WTC11 (cell line): ENCODE measurements around the gene CLGN. TPM values are rescaled to one million over a fixed set of nuclear protein-coding genes. Genes with fewer than 3 reads are reported as not detected.
"Not testable (repeated sequence)": the region's sequence is repeated elsewhere in the genome, so short reads cannot be mapped to it uniquely, and the experiment has no call there.

ENCODE experiments used
- ATAC-seq: fragments of 200-7000 bp; cut with Tn5 transposase; 2 replicates; pipeline ENCODE4 v1.10.0; 2021; ENCODE audit warnings: mild to moderate bottlenecking, moderate library complexity
- CTCF ChIA-PET: fragments of 300-600 bp; sonication (Branson Sonifier 250); formaldehyde crosslinking; loops from one replicate; lab custom pipeline; 2021; ENCODE audit warnings: antibody characterized with exemption; lab: Charles Lee
- POLR2A ChIA-PET: fragments of 350-600 bp; sonication (Branson Sonifier 250); formaldehyde crosslinking; loops from one replicate; lab custom pipeline; 2021; ENCODE audit warnings: antibody characterized with exemption; lab: Charles Lee
- DNase-seq: peaks from one replicate; pipeline ENCODE4 v3.0.0; 2021; ENCODE audit warnings: low spot score
- H3K27ac Mint-ChIP-seq: 2 replicates; pipeline ENCODE4 v1.8.0; 2021; ENCODE audit warnings: mixed read lengths
- H3K27me3 Mint-ChIP-seq: 2 replicates; pipeline ENCODE4 v1.8.0; 2021; ENCODE audit warnings: low read depth, mild to moderate bottlenecking, moderate library complexity, mixed read lengths
- H3K36me3 Mint-ChIP-seq: 2 replicates; pipeline ENCODE4 v1.8.0; 2021; ENCODE audit warnings: mixed read lengths
- H3K4me1 Mint-ChIP-seq: 2 replicates; pipeline ENCODE4 v1.8.0; 2022; ENCODE audit warnings: mixed read lengths
- H3K4me3 Mint-ChIP-seq: 2 replicates; pipeline ENCODE4 v1.8.0; 2021; ENCODE audit warnings: mild to moderate bottlenecking, moderate library complexity, mixed read lengths
- H3K9me3 Mint-ChIP-seq: 2 replicates; pipeline ENCODE4 v1.8.0; 2021; ENCODE audit warnings: mixed read lengths
- ATF1 ChIP-seq: sonication (generic); formaldehyde crosslinking; IDR thresholded peaks from 2 replicates; pipeline ENCODE4 v1.8.1; 2023; ENCODE audit warnings: mild to moderate bottlenecking, moderate library complexity, missing genetic modification reagents
- CBFB ChIP-seq: sonication (generic); formaldehyde crosslinking; IDR thresholded peaks from 2 replicates; pipeline ENCODE4 v1.8.1; 2022; ENCODE audit warnings: mild to moderate bottlenecking, low read depth, missing genetic modification reagents
- MXD4 ChIP-seq: fragments of 250-450 bp; sonication (Bioruptor Pico); IDR thresholded peaks from 2 replicates; pipeline ENCODE4 v1.8.0; 2021; ENCODE audit warnings: mild to moderate bottlenecking, moderate library complexity, borderline replicate concordance
- NR2C2 ChIP-seq: sonication (generic); formaldehyde crosslinking; IDR thresholded peaks from 2 replicates; pipeline ENCODE4 v1.8.0; 2022; ENCODE audit warnings: mild to moderate bottlenecking, missing genetic modification reagents
- TCF7 ChIP-seq: sonication (generic); formaldehyde crosslinking; IDR thresholded peaks from 2 replicates; pipeline ENCODE4 v1.8.0; 2022; ENCODE audit warnings: mild to moderate bottlenecking, low read depth, missing genetic modification reagents, moderate library complexity
- TEAD1 ChIP-seq: sonication (generic); formaldehyde crosslinking; IDR thresholded peaks from 2 replicates; pipeline ENCODE4 v1.8.0; 2022; ENCODE audit warnings: mild to moderate bottlenecking, missing genetic modification reagents
- ZNF138 ChIP-seq: sonication (generic); formaldehyde crosslinking; conservative IDR thresholded peaks from 2 replicates; pipeline ENCODE4 v1.8.1; 2022; ENCODE audit warnings: mild to moderate bottlenecking, moderate library complexity, missing genetic modification reagents
- ZNF416 ChIP-seq: fragments of 250-450 bp; sonication (Bioruptor Pico); IDR thresholded peaks from 2 replicates; pipeline ENCODE4 v1.9.0; 2021; ENCODE audit warnings: mild to moderate bottlenecking, inconsistent platforms
- ZNF423 ChIP-seq: fragments of 250-450 bp; sonication (Bioruptor Pico); IDR thresholded peaks from 2 replicates; pipeline ENCODE4 v2.1.2; 2022; ENCODE audit warnings: mild to moderate bottlenecking, moderate library complexity
- total RNA-seq: library from RNA; stranded (reverse); gene quantifications from 3 replicates; pipeline ENCODE4 v1.2.3, GENCODE V29; 2021
- TF ChIP-seq, protein P1 (sequence below): sonication (generic); formaldehyde crosslinking; IDR thresholded peaks from 2 replicates; pipeline ENCODE4 v1.8.0; 2023; ENCODE audit warnings: missing genetic modification reagents, mild to moderate bottlenecking, borderline replicate concordance
- TF ChIP-seq, protein P2 (sequence below): sonication (generic); formaldehyde crosslinking; IDR thresholded peaks from 2 replicates; pipeline ENCODE4 v1.8.1; 2022; ENCODE audit warnings: low read depth, missing genetic modification reagents, borderline replicate concordance
- TF ChIP-seq, protein P3 (sequence below): sonication (generic); formaldehyde crosslinking; IDR thresholded peaks from 2 replicates; pipeline ENCODE4 v1.8.0; 2022; ENCODE audit warnings: mild to moderate bottlenecking, missing genetic modification reagents
- TF ChIP-seq, protein P4 (sequence below): fragments of 250-450 bp; sonication (Bioruptor Pico); IDR thresholded peaks from 2 replicates; pipeline ENCODE4 v2.1.2; 2022; ENCODE audit warnings: mild to moderate bottlenecking, moderate library complexity
- TF ChIP-seq, protein P5 (sequence below): sonication (generic); formaldehyde crosslinking; IDR thresholded peaks from 2 replicates; pipeline ENCODE4 v1.8.1; 2023; ENCODE audit warnings: mild to moderate bottlenecking, missing genetic modification reagents, borderline replicate concordance
- TF ChIP-seq, protein P6 (sequence below): fragments of 250-450 bp; sonication (Bioruptor Pico); IDR thresholded peaks from 2 replicates; pipeline ENCODE4 v1.9.0; 2021; ENCODE audit warnings: mild to moderate bottlenecking

The CLGN gene
- total RNA-seq, 1 experiment from 2014 or later = 2.3 TPM

DNA sequence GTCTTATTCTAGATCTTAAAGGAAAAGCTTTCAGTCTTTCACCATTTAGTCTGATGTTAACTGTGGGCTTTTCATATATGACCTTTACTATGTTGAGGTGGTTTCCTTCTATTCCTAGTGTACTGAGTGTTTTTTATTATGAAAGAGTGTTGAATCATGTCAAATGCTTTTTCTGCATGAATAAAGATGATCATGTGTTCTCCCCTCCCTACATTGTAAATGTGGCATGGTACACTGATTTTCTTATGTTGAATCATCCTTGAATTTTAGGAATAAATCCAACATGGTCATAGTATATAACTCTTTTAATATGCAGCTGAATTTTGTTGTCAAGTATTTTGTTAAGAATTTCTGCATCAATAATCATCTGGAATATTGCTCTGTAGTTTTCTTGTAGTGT is 4.3 kb downstream of the CLGN start (continued):
- TF ChIP-seq, protein P1, sequence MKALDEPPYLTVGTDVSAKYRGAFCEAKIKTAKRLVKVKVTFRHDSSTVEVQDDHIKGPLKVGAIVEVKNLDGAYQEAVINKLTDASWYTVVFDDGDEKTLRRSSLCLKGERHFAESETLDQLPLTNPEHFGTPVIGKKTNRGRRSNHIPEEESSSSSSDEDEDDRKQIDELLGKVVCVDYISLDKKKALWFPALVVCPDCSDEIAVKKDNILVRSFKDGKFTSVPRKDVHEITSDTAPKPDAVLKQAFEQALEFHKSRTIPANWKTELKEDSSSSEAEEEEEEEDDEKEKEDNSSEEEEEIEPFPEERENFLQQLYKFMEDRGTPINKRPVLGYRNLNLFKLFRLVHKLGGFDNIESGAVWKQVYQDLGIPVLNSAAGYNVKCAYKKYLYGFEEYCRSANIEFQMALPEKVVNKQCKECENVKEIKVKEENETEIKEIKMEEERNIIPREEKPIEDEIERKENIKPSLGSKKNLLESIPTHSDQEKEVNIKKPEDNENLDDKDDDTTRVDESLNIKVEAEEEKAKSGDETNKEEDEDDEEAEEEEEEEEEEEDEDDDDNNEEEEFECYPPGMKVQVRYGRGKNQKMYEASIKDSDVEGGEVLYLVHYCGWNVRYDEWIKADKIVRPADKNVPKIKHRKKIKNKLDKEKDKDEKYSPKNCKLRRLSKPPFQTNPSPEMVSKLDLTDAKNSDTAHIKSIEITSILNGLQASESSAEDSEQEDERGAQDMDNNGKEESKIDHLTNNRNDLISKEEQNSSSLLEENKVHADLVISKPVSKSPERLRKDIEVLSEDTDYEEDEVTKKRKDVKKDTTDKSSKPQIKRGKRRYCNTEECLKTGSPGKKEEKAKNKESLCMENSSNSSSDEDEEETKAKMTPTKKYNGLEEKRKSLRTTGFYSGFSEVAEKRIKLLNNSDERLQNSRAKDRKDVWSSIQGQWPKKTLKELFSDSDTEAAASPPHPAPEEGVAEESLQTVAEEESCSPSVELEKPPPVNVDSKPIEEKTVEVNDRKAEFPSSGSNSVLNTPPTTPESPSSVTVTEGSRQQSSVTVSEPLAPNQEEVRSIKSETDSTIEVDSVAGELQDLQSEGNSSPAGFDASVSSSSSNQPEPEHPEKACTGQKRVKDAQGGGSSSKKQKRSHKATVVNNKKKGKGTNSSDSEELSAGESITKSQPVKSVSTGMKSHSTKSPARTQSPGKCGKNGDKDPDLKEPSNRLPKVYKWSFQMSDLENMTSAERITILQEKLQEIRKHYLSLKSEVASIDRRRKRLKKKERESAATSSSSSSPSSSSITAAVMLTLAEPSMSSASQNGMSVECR (CRISPR knock-in tag) = no peak
- TF ChIP-seq, protein P2, sequence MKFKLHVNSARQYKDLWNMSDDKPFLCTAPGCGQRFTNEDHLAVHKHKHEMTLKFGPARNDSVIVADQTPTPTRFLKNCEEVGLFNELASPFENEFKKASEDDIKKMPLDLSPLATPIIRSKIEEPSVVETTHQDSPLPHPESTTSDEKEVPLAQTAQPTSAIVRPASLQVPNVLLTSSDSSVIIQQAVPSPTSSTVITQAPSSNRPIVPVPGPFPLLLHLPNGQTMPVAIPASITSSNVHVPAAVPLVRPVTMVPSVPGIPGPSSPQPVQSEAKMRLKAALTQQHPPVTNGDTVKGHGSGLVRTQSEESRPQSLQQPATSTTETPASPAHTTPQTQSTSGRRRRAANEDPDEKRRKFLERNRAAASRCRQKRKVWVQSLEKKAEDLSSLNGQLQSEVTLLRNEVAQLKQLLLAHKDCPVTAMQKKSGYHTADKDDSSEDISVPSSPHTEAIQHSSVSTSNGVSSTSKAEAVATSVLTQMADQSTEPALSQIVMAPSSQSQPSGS = no peak

DNA sequence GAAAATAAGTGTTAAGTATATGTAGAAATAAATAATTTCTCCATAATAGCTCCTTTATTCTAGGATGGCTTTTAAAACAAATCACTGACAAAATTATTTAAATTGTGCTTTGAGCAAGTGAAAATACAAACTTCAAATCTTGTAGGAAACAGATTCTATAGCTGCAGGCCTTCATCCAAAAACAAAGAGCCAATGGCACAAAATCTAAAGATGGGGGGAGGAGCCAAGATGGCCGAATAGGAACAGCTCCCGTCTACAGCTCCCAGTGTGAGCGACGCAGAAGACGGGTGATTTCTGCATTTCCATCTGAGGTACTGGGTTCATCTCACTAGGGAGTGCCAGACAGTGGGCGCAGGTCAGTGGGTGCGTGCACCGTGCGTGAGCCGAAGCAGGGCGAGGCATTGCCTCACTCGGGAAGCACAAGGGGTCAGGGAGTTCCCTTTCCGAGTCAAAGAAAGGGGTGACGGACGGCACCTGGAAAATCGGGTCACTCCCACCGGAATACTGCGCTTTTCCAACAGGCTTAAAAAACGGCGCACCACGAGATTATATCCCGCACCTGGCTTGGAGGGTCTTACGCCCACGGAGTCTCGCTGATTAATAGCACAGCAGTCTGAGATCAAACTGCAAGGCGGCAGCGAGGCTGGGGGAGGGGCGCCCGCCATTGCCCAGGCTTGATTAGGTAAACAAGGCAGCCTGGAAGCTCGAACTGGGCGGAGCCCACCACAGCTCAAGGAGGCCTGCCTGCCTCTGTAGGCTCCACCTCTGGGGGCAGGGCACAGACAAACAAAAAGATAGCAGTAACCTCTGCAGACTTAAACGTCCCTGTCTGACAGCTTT is 14.1 kb downstream of the CLGN start:
- peak overlapping the region; percentile 84 for H3K27ac Mint-ChIP-seq
- H3K4me1 Mint-ChIP-seq = peaks cover 19% of the 10 kb centered on the region
- H3K27me3 Mint-ChIP-seq, H3K36me3 Mint-ChIP-seq, ATAC-seq, H3K9me3 Mint-ChIP-seq, POLR2A ChIA-PET: not testable (repeated sequence)
- TF ChIP-seq, protein P3, sequence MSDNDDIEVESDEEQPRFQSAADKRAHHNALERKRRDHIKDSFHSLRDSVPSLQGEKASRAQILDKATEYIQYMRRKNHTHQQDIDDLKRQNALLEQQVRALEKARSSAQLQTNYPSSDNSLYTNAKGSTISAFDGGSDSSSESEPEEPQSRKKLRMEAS (CRISPR knock-in tag) = peak; percentile 32; the same call in 1 of the 2 replicates
- peak overlapping the region; percentile 24; the same call in 1 of the 2 replicates for H3K4me3 Mint-ChIP-seq
- CTCF ChIA-PET = interaction anchor here (0.9 to 2.0 kb wide), 2 partner anchors 14 to 53 kb away, joined by 4 read pairs; no protein-coding TSS in a partner anchor
- peak; percentile 46 for DNase-seq

DNA sequence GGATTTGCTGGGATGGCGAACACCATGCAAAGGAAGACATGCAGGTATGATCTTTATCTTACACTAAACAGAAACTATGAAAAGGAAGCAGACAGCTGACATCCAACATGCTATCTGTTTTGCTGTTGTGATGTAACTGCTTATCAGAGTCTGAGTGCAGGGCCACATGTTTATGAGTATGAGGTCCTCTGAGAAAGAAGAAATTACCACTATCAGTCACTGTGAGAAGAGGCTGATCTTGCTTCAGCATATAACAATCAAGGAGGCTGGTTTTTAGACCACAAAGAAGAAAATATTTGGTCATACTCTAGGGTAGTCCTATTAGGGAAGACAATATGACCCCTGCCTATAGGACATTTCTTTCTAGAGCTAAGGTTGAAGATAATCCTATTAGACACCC is 18.5 kb downstream of the CLGN start:
- H3K27me3 Mint-ChIP-seq = no peaks in the 10 kb centered on the region
- TF ChIP-seq, protein P4, sequence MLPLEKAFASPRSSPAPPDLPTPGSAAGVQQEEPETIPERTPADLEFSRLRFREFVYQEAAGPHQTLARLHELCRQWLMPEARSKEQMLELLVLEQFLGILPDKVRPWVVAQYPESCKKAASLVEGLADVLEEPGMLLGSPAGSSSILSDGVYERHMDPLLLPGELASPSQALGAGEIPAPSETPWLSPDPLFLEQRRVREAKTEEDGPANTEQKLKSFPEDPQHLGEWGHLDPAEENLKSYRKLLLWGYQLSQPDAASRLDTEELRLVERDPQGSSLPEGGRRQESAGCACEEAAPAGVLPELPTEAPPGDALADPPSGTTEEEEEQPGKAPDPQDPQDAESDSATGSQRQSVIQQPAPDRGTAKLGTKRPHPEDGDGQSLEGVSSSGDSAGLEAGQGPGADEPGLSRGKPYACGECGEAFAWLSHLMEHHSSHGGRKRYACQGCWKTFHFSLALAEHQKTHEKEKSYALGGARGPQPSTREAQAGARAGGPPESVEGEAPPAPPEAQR (CRISPR knock-in tag) = no peak
- TF ChIP-seq CBFB (CRISPR knock-in tag) (no peak), TCF7 (no peak), ATF1 (CRISPR knock-in tag) (no peak), ZNF138 (CRISPR knock-in tag) (no peak), ZNF416 (CRISPR knock-in tag) (no peak), ZNF423 (CRISPR knock-in tag) (no peak), TEAD1 (CRISPR knock-in tag) (no peak), NR2C2 (CRISPR knock-in tag) (no peak), MXD4 (CRISPR knock-in tag) (no peak)
- TF ChIP-seq, protein P3 (CRISPR knock-in tag) = no peak
- TF ChIP-seq, protein P5, sequence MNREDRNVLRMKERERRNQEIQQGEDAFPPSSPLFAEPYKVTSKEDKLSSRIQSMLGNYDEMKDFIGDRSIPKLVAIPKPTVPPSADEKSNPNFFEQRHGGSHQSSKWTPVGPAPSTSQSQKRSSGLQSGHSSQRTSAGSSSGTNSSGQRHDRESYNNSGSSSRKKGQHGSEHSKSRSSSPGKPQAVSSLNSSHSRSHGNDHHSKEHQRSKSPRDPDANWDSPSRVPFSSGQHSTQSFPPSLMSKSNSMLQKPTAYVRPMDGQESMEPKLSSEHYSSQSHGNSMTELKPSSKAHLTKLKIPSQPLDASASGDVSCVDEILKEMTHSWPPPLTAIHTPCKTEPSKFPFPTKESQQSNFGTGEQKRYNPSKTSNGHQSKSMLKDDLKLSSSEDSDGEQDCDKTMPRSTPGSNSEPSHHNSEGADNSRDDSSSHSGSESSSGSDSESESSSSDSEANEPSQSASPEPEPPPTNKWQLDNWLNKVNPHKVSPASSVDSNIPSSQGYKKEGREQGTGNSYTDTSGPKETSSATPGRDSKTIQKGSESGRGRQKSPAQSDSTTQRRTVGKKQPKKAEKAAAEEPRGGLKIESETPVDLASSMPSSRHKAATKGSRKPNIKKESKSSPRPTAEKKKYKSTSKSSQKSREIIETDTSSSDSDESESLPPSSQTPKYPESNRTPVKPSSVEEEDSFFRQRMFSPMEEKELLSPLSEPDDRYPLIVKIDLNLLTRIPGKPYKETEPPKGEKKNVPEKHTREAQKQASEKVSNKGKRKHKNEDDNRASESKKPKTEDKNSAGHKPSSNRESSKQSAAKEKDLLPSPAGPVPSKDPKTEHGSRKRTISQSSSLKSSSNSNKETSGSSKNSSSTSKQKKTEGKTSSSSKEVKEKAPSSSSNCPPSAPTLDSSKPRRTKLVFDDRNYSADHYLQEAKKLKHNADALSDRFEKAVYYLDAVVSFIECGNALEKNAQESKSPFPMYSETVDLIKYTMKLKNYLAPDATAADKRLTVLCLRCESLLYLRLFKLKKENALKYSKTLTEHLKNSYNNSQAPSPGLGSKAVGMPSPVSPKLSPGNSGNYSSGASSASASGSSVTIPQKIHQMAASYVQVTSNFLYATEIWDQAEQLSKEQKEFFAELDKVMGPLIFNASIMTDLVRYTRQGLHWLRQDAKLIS (CRISPR knock-in tag) = no peak
- TF ChIP-seq, protein P6, sequence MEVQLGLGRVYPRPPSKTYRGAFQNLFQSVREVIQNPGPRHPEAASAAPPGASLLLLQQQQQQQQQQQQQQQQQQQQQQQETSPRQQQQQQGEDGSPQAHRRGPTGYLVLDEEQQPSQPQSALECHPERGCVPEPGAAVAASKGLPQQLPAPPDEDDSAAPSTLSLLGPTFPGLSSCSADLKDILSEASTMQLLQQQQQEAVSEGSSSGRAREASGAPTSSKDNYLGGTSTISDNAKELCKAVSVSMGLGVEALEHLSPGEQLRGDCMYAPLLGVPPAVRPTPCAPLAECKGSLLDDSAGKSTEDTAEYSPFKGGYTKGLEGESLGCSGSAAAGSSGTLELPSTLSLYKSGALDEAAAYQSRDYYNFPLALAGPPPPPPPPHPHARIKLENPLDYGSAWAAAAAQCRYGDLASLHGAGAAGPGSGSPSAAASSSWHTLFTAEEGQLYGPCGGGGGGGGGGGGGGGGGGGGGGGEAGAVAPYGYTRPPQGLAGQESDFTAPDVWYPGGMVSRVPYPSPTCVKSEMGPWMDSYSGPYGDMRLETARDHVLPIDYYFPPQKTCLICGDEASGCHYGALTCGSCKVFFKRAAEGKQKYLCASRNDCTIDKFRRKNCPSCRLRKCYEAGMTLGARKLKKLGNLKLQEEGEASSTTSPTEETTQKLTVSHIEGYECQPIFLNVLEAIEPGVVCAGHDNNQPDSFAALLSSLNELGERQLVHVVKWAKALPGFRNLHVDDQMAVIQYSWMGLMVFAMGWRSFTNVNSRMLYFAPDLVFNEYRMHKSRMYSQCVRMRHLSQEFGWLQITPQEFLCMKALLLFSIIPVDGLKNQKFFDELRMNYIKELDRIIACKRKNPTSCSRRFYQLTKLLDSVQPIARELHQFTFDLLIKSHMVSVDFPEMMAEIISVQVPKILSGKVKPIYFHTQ = no peak

More for the DNA sequence above, 18.5 kb downstream of the CLGN start:
- Mint-ChIP-seq H3K4me1 (peaks cover 18% of the 10 kb centered on the region), H3K36me3 (peaks cover 6% of the 10 kb centered on the region), H3K9me3 (peaks cover 8% of the 10 kb centered on the region), H3K27ac (no peak overlapping the region), H3K4me3 (no peak overlapping the region)
- ATAC-seq (no peak), DNase-seq (no peak)
- ChIA-PET CTCF (no interaction called here), POLR2A (no interaction called here)
